Measurements from ENCODE around the gene FGFRL1.

The FGFRL1 gene

GRCh38 chr4:1009542-1010394 lies 1.7 kb upstream of the FGFRL1 start:
- DNase-seq, result peak; percentile 95

DNA sequence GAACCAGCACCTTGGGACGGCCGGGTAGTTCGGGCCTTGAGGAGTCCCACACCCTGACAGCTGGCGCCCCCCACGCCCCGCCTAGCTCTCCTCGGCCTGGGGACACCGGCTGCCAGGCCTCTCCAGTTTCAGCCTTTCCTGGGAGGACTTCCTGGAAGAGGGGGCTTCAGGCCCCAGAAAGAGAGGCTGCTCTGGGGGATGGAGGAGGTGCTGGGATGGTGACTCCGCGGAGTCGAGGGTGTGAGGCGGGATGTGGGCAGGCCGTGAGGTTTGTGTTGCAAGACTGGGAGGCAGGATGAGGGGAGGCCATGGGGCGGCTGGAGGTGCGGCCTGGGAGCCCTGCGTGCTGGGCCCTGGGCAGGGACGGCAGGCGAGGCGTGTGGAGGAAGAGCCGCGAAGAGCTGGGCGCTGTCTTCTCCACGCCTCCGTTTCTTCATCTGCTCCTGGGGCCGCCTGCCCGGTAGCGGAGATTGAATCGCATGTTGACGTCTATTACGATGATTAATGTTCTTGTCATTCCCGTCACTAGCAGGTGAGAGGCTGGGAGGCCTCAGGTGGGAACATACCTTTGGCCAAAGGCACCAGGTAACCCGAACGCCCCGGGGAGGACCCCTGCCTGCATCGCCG lies 918 bp upstream of the FGFRL1 start:
- peak; percentile 95 for DNase-seq

GRCh38 chr4:1011666-1012033 lies 224 bp downstream of the FGFRL1 start:
- no peak for DNase-seq

- peak; percentile 77 for DNase-seq
These were observed 761 bp downstream of the FGFRL1 start for GRCh38 chr4:1012034-1012739.

- DNase-seq, result no peak
These were observed 2.0 kb downstream of the FGFRL1 start for GRCh38 chr4:1013225-1014073.

- DNase-seq, result no peak
These were observed 3.1 kb downstream of the FGFRL1 start for GRCh38 chr4:1014291-1015167.

GRCh38 chr4:1015179-1015578 lies 3.8 kb downstream of the FGFRL1 start:
- DNase-seq, result no peak

DNA sequence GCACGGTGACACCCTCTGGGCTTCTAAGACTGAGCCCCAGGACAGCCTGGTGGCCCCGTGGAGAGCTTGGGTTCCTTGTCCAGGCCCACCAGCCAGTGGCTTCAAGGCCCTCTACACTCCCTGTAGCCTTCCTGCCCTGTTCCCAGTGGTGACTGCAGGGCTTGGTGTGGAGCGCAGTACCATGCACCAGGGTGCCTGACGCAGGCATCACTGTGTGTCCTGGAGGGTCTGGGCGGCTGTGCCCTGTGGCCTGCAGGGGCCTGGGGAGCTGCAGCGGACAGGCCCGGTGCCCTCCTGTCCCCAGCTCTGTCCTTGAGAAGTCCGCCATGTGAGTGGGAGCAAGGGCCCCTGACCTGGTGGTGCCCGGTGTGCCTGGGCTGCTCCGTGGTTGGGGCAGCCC lies 4.3 kb downstream of the FGFRL1 start:
- DNase-seq, result no peak

DNA sequence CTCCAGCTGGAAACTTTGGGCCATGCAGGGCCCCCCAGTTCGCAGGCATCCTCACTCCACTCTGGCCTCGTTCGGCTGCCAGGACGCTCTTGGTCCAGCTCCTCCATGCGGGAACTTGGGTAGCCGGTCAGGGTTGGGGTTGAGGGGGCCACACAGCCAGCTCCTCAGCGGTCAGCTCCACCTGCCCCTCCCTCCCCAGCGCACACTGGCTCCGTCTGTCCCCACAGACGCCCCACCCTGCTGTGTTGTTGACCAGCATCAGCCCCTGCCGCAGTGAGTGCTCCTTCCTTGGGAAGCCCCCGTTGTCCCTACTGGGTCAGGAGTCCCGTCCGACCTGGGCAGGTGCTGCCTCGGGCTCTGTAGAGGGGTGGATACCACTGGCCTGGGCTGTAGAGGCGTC lies 5.8 kb downstream of the FGFRL1 start:
- no peak for DNase-seq

GRCh38 chr4:1017706-1018105 lies 6.3 kb downstream of the FGFRL1 start:
- no peak for DNase-seq

DNA sequence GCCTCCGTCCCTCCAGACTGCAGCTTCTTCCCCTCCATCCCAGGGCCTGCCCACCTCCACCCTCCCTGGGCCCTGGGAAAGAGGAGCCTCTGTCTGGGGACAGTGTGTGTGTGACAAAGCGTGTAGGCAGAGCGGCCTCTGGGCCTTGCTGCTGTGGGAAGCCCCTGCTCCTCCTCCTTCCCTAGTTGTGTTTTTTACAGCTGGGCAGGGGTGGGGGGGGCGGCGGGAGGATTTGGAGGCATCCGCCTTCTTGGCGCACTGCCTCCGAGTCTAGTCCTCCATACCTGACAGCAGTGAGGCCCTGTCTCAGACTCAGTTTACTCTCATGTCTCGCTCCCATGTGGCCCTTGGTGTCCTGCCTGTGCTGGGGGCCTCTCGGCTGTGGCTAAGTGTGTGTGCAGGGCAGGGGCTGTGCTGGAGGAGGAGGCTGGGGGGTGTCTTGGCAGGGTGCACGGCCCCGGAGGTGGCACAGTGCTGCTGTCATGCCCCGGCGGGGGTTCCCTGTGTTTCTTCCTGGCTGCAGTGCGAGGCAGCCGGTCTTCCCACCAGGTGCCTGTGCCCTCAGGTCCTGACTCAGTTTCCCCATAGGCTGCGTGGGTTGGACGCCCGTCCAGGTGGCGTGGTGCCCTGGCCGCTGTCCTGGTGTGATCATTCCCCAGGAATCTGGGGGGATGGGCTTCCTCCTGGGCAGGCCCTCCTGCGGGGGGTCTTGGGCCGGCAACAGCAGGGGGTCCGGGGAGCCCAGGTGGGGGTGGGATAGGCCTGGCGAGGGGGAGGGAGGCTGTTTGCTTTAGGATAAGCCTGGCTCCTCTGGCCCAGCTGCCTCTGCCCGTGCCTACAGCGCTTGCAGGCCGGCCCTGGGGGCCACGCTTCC lies 7.0 kb downstream of the FGFRL1 start:
- DNase-seq, result no peak

- DNase-seq, result no peak
These were observed 7.9 kb downstream of the FGFRL1 start for GRCh38 chr4:1019320-1019719.

DNA sequence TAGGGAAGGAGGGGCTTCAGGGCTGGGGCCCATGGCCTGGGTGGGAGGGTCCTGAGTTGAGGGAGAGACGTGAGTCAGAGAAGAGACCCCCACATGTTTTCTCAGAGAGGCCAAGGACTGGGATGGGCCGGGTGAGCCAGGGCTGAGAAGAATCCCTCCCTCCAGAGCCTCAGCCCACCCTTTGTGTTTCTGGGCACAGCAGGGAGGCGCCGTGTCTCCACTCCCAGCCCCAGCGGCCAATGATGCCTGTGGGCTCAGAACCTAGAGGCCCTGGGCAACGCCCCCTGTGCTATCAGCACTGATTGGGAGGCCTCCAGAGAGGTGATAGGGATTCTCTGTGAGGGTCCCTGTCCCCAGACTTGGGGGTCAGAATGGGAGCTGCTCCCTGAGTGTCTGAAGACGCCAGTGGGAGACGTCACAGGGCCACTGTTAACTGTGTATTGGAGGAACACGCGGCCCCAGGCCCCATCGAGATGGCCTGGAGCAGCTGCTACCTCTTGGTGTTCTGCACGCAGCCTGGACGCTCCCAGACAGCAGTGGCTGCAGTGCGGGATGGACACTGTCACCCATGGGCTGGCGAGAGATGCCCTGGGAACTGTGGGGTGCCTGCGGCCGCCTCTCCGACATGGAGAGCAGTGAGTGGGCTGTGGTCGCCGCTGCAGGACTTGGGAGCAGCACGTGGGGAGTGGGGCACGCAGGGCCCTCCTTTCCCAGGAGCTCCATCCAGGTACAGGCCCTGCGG lies 8.5 kb downstream of the FGFRL1 start:
- no peak for DNase-seq

- DNase-seq, result no peak
These were observed 10.1 kb downstream of the FGFRL1 start for GRCh38 chr4:1021386-1022050.

GRCh38 chr4:1022051-1022738 lies 10.8 kb downstream of the FGFRL1 start:
- no peak for DNase-seq

- DNase-seq, result no peak
These were observed 11.3 kb downstream of the FGFRL1 start for GRCh38 chr4:1022739-1023066.

GRCh38 chr4:1023075-1023640 lies 11.7 kb downstream of the FGFRL1 start:
- DNase-seq, result no peak

- no peak for DNase-seq
These were observed 12.7 kb downstream of the FGFRL1 start for GRCh38 chr4:1023895-1024740.

All from DMS53 (cell line).